Hepatic stellate cell (primary cell): ENCODE results near the gene OTUB1.
"Not testable (repeated sequence)": the region's sequence is repeated elsewhere in the genome, so short reads cannot be mapped to it uniquely, and the experiment has no call there.

ENCODE experiments used
- DNase-seq: peaks from one replicate; pipeline ENCODE4 v3.0.0; 2011; ENCODE audit warnings: low spot score

Gene OTUB1

DNA sequence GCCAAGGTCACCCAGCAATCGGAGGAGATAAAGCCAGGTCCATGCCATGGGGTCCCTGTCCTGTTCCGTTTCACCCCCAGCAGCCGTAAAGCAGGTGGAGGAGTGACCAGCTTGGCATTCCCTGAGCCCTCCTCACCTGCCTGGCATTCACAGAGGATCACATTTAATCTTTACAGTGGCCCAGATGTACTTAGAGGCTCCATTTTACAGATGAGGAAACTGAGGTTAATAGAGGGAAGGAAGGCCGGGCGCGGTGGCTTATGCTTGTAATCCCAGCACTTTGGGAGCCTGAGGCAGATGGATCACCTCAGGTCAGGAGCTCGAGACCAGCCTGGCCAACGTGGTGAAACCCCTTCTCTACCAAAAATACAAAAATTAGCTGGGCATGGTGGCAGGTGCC, 61.1 kb downstream of the OTUB1 start:
- not testable (repeated sequence) for DNase-seq
